ENCODE data around the gene SIGLEC14.

The SIGLEC14 gene

DNA sequence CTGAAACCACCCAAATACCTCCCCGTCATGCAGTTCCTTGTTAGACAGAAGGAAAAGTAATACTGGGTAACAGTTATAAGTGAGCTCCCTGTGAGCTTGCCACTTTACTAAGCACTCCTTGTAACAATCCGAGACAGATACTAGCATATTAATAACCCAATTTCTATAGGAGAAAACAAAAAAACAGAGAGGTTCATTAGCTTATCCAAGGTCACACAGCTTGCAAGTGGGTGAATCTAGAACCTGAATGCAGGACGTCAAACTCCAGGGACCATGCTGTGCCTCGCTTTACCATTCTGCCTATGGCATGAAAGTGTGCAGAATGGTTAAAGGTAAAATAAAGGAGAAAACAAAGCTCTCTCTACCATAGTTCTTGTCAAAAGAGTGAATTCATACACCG lies 31.8 kb downstream of the SIGLEC14 start:
- Mint-ChIP-seq H3K27ac (no peak overlapping the region), H3K4me1 (no peaks in the 10 kb centered on the region), H3K4me3 (no peak overlapping the region), H3K27me3 (ENCODE audit: low read depth, poor library complexity) (peaks cover 6% of the 10 kb centered on the region), H3K9me3 (peaks cover 76% of the 10 kb centered on the region), H3K36me3 (ENCODE audit: low read depth) (no peaks in the 10 kb centered on the region)
- no peak for DNase-seq
- TF ChIP-seq, protein P1, sequence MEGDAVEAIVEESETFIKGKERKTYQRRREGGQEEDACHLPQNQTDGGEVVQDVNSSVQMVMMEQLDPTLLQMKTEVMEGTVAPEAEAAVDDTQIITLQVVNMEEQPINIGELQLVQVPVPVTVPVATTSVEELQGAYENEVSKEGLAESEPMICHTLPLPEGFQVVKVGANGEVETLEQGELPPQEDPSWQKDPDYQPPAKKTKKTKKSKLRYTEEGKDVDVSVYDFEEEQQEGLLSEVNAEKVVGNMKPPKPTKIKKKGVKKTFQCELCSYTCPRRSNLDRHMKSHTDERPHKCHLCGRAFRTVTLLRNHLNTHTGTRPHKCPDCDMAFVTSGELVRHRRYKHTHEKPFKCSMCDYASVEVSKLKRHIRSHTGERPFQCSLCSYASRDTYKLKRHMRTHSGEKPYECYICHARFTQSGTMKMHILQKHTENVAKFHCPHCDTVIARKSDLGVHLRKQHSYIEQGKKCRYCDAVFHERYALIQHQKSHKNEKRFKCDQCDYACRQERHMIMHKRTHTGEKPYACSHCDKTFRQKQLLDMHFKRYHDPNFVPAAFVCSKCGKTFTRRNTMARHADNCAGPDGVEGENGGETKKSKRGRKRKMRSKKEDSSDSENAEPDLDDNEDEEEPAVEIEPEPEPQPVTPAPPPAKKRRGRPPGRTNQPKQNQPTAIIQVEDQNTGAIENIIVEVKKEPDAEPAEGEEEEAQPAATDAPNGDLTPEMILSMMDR (IDR thresholded peaks at IDR 0.05), result no peak

DNA sequence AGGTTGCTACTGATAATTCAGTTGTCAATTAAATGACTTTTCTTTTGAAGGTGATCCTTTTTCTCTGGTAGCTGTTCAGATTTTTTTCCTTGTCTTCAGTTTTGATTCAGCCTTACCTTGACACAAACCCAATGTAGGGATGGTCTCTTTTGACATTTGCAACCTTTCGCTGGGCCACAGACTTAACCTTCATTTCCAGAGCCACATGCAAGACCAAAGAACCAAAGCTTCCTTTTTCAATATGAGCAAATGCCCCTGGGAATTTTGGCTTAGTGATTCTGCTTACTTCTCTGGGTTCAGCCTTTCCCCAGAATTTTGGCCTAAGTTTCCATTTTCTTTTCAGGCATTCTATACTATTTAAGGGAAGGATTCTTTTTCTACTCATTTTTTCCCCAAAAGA lies 36.0 kb downstream of the SIGLEC14 start:
- no peaks in the 10 kb centered on the region for H3K36me3 Mint-ChIP-seq (ENCODE audit: low read depth)
- peaks cover 71% of the 10 kb centered on the region for H3K9me3 Mint-ChIP-seq
- TF ChIP-seq, protein P1 (IDR thresholded peaks at IDR 0.05), result no peak
- no peak overlapping the region for H3K27ac Mint-ChIP-seq
- H3K4me3 Mint-ChIP-seq, result no peak overlapping the region
- peaks cover 12% of the 10 kb centered on the region for H3K27me3 Mint-ChIP-seq (ENCODE audit: low read depth, poor library complexity)
- no peaks in the 10 kb centered on the region for H3K4me1 Mint-ChIP-seq
- DNase-seq, result no peak

DNA sequence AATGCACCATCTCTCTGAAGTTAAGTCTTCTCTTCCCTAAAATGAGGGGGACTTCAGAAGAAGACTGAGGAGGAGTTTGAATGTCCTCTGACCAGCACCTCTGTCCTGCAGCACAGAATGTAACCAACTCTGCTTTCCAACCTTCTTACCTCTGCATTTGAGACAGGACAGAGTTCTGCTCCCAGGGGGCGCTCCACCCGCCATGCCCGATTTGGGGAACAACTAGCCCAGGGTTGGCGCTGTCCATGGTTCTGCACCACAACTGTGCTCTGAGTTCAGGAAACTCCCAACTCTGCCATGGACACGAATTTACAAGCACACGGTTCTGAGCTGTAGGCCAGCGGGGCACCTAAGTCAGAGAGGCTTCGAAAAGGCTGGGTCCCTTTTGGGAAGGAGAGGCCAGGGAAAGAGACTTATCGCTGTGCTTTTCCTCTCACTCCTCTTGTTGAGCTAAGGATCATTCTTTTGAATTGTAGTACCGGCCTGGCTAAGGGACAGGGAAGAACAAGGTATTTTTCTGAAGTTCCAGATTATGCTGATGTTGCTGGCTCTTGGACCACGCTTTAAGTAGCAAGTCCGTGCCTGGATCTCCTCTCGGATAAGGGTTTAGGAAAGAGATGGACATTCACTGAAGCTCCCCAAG lies 38.6 kb downstream of the SIGLEC14 start:
- Mint-ChIP-seq H3K27me3 (ENCODE audit: low read depth, poor library complexity) (peaks cover 12% of the 10 kb centered on the region), H3K36me3 (ENCODE audit: low read depth) (no peaks in the 10 kb centered on the region), H3K4me3 (no peak overlapping the region), H3K27ac (no peak overlapping the region), H3K9me3 (peaks cover 55% of the 10 kb centered on the region), H3K4me1 (no peaks in the 10 kb centered on the region)
- TF ChIP-seq, protein P1 (IDR thresholded peaks at IDR 0.05), result peak; percentile 60
- DNase-seq, result peak; percentile 86

DNA sequence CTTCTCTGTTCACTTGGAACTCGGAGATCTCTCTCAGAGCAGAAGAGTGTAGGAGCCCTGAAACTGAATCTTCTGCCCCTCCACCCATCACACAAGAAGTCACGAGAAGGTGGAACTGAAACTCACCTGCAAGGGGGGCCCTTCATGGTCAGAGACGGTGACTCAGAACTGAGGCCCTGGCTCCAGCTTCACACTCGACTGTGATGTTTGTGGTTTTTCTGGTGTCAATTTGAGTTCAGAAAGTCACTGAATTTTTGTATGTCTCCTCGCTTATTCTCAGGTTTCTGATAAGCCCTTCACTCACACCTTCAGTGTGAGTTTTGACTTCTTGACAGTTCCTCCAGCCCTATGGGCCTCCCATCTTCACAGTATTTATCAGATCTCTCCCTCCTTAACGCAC lies 39.5 kb downstream of the SIGLEC14 start:
- H3K27me3 Mint-ChIP-seq (ENCODE audit: low read depth, poor library complexity), result peaks cover 8% of the 10 kb centered on the region
- DNase-seq, result no peak
- no peaks in the 10 kb centered on the region for H3K36me3 Mint-ChIP-seq (ENCODE audit: low read depth)
- no peaks in the 10 kb centered on the region for H3K4me1 Mint-ChIP-seq
- no peak overlapping the region for H3K4me3 Mint-ChIP-seq
- TF ChIP-seq, protein P1 (IDR thresholded peaks at IDR 0.05), result no peak
- H3K9me3 Mint-ChIP-seq, result peaks cover 55% of the 10 kb centered on the region
- no peak overlapping the region for H3K27ac Mint-ChIP-seq

DNA sequence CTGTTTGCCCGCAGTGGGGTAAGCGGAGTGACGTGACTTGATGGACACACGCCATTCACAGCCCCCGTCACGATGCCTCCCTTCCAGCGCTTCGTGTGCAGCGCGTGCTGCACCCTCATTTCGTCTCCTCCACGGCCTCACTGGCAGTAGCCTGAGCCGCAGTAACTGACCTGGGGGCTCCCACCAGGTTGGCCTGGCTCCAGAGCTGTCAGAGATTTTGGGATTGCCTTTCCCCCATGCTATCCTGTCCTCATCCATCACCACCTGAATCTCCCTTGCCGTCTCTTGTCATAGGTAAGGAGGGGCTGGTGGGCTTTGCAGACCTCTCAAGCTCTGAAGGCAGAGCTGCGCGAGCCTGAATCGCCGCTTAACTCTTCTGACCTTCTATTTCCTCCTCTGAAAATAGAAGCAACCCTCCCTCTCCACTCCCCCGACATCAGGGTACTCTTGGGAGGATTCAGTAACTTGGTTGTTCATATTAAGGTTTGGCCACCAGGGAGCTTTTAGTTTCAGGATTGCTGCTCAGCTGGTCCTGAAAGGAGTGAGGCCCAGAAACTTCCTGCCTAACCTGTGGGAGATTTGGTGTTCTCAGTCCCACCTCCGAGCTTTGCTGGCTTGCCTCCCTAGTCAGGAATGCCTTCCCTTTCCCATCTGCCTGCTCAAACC lies 44.3 kb downstream of the SIGLEC14 start:
- H3K36me3 Mint-ChIP-seq (ENCODE audit: low read depth), result no peaks in the 10 kb centered on the region
- H3K4me3 Mint-ChIP-seq, result no peak overlapping the region
- no peaks in the 10 kb centered on the region for H3K4me1 Mint-ChIP-seq
- no peak overlapping the region for H3K27ac Mint-ChIP-seq
- no peak for DNase-seq
- TF ChIP-seq, protein P1 (IDR thresholded peaks at IDR 0.05), result no peak
- H3K9me3 Mint-ChIP-seq, result peaks cover 52% of the 10 kb centered on the region
- H3K27me3 Mint-ChIP-seq (ENCODE audit: low read depth, poor library complexity), result peaks cover 9% of the 10 kb centered on the region
